HG02938 (cell line): Measurements from ENCODE around the gene OXER1.

Experiments
- ATAC-seq: cut with Tn5 transposase; IDR thresholded peaks from one replicate; pipeline ENCODE4 v1.9.1; 2021; ENCODE audit warnings: mild to moderate bottlenecking, moderate library complexity; ENCODE audit not compliant: unreplicated experiment

OXER1 gene

GRCh38 chr2:42713920-42714319 is 50.0 kb downstream of the OXER1 start:
- ATAC-seq, result no peak

GRCh38 chr2:42712934-42713333 is 51.0 kb downstream of the OXER1 start:
- no peak for ATAC-seq
